MCF 10A (cell line): ENCODE data around the gene GPRC5B. TPM values are rescaled to one million over a fixed set of nuclear protein-coding genes. Genes with fewer than 3 reads are reported as not detected.

Source experiments
- BruUV-seq: library from RNA; stranded (reverse); fragments of 400-500 nt; replicated peaks from 2 replicates; lab custom pipeline; 2021; lab: Mats Ljungman, UMichigan
- CTCF ChIA-PET: fragments of 300-600 bp; sonication (Branson Sonifier 250); formaldehyde crosslinking; extraction: SDS; loops from one replicate; lab custom pipeline; 2021; ENCODE audit warnings: antibody characterized with exemption, inconsistent platforms; lab: Yijun Ruan, JAX
- POLR2A ChIA-PET: fragments of 300-600, 350-650 bp; sonication (Branson Sonifier 250); formaldehyde crosslinking; extraction: SDS; loops from one replicate; lab custom pipeline; 2020; ENCODE audit warnings: antibody characterized with exemption, inconsistent platforms; lab: Yijun Ruan, JAX
- DNase-seq: peaks from one replicate; pipeline ENCODE4 v3.0.0-alpha.2; 2018; ENCODE audit not compliant: unreplicated experiment
- H3K27ac Mint-ChIP-seq: one replicate; pipeline ENCODE4 v1.8.0; 2022; ENCODE audit warnings: mild to moderate bottlenecking, low read depth, mixed read lengths; ENCODE audit not compliant: unreplicated experiment
- H3K27me3 Mint-ChIP-seq: one replicate; pipeline ENCODE4 v1.8.0; 2022; ENCODE audit warnings: mixed read lengths; ENCODE audit not compliant: insufficient read depth, unreplicated experiment
- H3K36me3 Mint-ChIP-seq: one replicate; pipeline ENCODE4 v1.8.0; 2022; ENCODE audit warnings: mild to moderate bottlenecking, moderate library complexity, mixed read lengths; ENCODE audit not compliant: insufficient read depth, unreplicated experiment
- H3K4me1 Mint-ChIP-seq: one replicate; pipeline ENCODE4 v1.8.0; 2022; ENCODE audit warnings: mixed read lengths; ENCODE audit not compliant: insufficient read depth, unreplicated experiment
- H3K4me3 Mint-ChIP-seq: one replicate; pipeline ENCODE4 v1.8.0; 2022; ENCODE audit warnings: mild to moderate bottlenecking, moderate library complexity, mixed read lengths; ENCODE audit not compliant: unreplicated experiment
- H3K9me3 Mint-ChIP-seq: one replicate; pipeline ENCODE4 v1.8.0; 2022; ENCODE audit warnings: mixed read lengths; ENCODE audit not compliant: unreplicated experiment
- intact Hi-C: fragments of 100-400 bp; cut with micrococcal nuclease; formaldehyde crosslinking; loops from 2 replicates; pipeline ENCODE4 v1.14.1; 2022
- total RNA-seq: library from RNA; stranded (reverse); gene quantifications from 2 replicates; pipeline ENCODE4 v1.2.3, GENCODE V29; 2022
- TF ChIP-seq, protein P1 (sequence below): fragments of 200-600 bp; IDR thresholded peaks from one replicate; pipeline ENCODE4 v1.8.0; 2022; ENCODE audit warnings: antibody characterized with exemption, mild to moderate bottlenecking; ENCODE audit not compliant: unreplicated experiment

GPRC5B gene
- total RNA-seq, 1 experiment from 2014 or later, result not detected

DNA sequence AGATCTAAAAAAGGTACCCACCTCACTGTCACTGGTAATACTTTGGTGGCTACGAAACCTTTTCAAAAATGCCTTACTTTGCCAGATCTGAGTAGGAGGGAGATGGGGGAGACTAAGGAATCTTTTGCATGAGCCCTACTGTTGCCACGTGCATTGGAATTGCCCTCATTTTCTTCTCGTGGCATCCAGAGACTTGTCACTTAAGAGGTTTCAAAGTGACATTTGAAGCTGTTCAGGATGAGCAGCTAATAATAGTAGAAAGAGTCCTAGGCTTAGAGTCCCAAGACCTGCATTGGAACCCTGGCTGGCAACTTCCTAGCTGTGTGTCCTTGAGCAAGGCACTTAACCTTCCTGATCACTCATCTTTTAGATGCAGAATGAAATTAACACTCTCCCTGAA is 43.5 kb downstream of the GPRC5B start:
- Mint-ChIP-seq H3K36me3 (no peaks in the 10 kb centered on the region), H3K9me3 (no peaks in the 10 kb centered on the region), H3K4me3 (no peak overlapping the region), H3K4me1 (no peaks in the 10 kb centered on the region), H3K27me3 (no peaks in the 10 kb centered on the region), H3K27ac (no peak overlapping the region)
- TF ChIP-seq, protein P1, sequence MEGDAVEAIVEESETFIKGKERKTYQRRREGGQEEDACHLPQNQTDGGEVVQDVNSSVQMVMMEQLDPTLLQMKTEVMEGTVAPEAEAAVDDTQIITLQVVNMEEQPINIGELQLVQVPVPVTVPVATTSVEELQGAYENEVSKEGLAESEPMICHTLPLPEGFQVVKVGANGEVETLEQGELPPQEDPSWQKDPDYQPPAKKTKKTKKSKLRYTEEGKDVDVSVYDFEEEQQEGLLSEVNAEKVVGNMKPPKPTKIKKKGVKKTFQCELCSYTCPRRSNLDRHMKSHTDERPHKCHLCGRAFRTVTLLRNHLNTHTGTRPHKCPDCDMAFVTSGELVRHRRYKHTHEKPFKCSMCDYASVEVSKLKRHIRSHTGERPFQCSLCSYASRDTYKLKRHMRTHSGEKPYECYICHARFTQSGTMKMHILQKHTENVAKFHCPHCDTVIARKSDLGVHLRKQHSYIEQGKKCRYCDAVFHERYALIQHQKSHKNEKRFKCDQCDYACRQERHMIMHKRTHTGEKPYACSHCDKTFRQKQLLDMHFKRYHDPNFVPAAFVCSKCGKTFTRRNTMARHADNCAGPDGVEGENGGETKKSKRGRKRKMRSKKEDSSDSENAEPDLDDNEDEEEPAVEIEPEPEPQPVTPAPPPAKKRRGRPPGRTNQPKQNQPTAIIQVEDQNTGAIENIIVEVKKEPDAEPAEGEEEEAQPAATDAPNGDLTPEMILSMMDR, result no peak
- DNase-seq, result no peak
- ChIA-PET CTCF (no interaction called here), POLR2A (interaction anchor here (0.6 kb wide), 1 partner anchor 227 kb away, joined by 3 read pairs; no protein-coding TSS in a partner anchor)
- intact Hi-C loops, result no loop called here
- BruUV-seq, result no TSS peak

DNA sequence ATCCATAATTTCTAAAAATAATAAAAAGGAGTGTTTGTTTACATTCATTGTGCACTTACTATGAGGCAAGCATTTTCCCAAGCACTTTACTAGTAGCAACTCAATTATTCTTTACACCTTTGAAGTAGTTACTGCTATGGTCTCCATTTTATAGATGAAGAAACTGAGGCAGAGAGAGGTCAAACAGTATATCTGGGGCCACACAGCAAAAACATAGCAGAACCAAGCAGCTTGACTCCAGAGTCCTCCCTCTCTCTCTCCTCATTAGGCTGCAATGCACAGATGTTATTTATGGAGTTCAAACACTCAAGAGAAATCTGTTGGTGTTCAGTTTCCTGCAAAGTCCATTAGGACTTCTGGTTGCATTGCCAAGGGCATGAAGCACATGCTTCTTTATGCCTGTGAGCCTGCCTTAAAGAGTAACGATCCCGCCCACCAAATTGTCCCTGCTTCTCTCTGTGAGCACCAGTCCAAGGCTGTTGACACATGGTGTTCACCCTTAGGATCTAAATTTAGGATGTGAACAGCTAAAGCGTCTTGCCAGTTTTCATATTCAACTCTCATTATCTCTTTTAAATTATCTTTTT is 44.0 kb downstream of the GPRC5B start:
- DNase-seq, result no peak
- POLR2A ChIA-PET, result no interaction called here
- BruUV-seq, result no TSS peak
- Mint-ChIP-seq H3K9me3 (no peaks in the 10 kb centered on the region), H3K36me3 (no peaks in the 10 kb centered on the region), H3K27me3 (no peaks in the 10 kb centered on the region), H3K4me1 (no peaks in the 10 kb centered on the region), H3K27ac (no peak overlapping the region), H3K4me3 (no peak overlapping the region)
- intact Hi-C loops, result no loop called here
- TF ChIP-seq, protein P1, result no peak
- CTCF ChIA-PET, result no interaction called here

DNA sequence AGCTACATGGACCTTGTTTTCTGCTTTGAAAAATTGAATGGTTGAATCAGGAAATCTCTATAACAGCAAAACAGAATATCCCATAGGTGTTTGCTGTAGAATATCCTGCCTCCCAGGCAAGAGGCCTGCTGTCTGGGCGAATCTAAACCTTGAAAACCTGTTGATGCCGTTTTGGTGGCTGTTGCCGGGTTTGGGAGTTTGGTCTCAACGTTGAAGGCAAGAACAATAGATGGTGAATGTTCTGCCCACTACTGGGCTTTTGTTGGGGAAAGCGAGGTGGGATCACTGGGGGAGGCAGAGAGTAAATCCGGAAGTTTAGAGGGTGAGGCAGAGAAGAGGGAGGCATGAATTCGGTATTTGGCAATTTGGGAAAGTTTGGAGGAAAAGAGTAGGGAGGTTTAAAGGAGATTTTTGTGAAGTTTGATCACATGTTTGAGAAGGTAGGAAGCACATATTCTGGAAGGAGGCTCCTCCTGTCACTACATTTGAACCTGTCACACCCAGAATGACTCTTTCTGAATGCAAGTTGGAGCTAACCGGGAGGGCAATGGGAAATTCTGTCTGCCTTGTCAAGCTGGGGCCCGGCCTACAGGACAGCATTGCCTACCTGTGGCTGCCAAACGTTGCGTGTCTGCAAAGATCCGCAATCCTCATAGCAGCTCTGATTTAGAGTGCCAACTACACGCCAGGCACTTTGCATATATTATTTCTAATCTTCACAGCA is 46.5 kb downstream of the GPRC5B start:
- POLR2A ChIA-PET, result no interaction called here
- Mint-ChIP-seq H3K36me3 (no peaks in the 10 kb centered on the region), H3K4me1 (no peaks in the 10 kb centered on the region), H3K27me3 (no peaks in the 10 kb centered on the region), H3K4me3 (no peak overlapping the region), H3K27ac (peak overlapping the region; percentile 8), H3K9me3 (no peaks in the 10 kb centered on the region)
- intact Hi-C loops, result no loop called here
- CTCF ChIA-PET, result interaction anchor here (0.6 to 1.3 kb wide), 4 partner anchors 15 to 243 kb away, joined by 3 read pairs; no protein-coding TSS in a partner anchor
- TF ChIP-seq, protein P1, result no peak
- no peak for DNase-seq
- no TSS peak for BruUV-seq

DNA sequence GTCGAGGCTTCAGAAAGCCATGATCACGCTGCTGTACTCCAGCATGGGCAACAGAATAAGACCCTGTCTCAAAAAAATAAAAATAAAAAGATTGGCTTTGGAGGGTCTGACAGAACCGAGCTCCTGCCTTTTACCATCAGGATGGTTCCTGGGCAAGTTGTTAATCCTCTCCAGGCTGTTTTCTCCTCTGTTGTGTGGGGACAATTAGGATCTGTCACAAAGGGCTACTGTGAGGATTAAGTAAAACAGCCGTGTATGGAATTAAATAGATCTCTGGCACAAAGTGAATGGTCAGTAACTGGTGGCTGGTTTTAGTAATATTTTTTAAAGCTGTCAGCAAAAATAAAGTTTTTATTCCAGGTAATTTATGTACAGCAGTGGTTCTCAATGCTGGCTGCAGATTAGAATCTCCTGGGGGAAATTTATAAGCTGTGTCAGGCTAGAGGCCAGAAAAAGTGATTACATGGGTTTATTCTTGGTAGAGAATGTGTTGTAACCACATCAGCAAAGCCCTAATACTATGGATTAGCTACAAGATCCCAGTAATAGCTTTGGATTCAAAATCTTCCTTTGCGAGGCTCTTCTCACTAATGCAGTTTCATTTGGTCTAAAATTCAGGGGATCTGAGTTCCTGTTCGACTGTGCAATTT is 47.2 kb downstream of the GPRC5B start:
- intact Hi-C loops, result no loop called here
- BruUV-seq, result no TSS peak
- Mint-ChIP-seq H3K9me3 (no peaks in the 10 kb centered on the region), H3K36me3 (no peaks in the 10 kb centered on the region), H3K4me3 (no peak overlapping the region), H3K27ac (peak overlapping the region; percentile 8), H3K4me1 (no peaks in the 10 kb centered on the region), H3K27me3 (no peaks in the 10 kb centered on the region)
- no peak for DNase-seq
- TF ChIP-seq, protein P1, result no peak
- ChIA-PET POLR2A (no interaction called here), CTCF (interaction anchor here (1.1 to 1.3 kb wide), 2 partner anchors 15 to 49 kb away, joined by 3 read pairs; no protein-coding TSS in a partner anchor)
